Umbilical cord (tissue), 2 donors: ENCODE results near the gene GANC. TPM values are rescaled to one million over a fixed set of nuclear protein-coding genes. Genes with fewer than 3 reads are reported as not detected.
A peak's percentile ranks its signal among the peaks of the same experiment; 100 is the strongest.
"Not testable (repeated sequence)": the region's sequence is repeated elsewhere in the genome, so short reads cannot be mapped to it uniquely, and the experiment has no call there.

Source experiments
- DNase-seq: peaks from one replicate; pipeline ENCODE4 v3.0.0-alpha.2; 2015; ENCODE audit warnings: low spot score
- total RNA-seq: library from RNA; depleted of rRNA; stranded (reverse); fragments of >200 nt; gene quantifications from one replicate; pipeline ENCODE4 v1.2.3, GENCODE V29; 2014; ENCODE audit warnings: low replicate concordance; ENCODE audit not compliant: insufficient read depth

GANC gene
- total RNA-seq = 43.3 TPM

GRCh38 chr15:42272939-42273899, at the start of gene GANC, which contains the start of gene TMEM87A:
Gene GANC (plus strand): TSS chr15:42273201. CDS start chr15:42274482, 1,281 bp downstream.
Gene TMEM87A (minus strand): TSS chr15:42273433. CDS start chr15:42273398, 35 bp downstream.
- DNase-seq = peak; percentile 100

GRCh38 chr15:42226648-42227047, 46.4 kb upstream of the GANC start:
- no peak for DNase-seq

GRCh38 chr15:42228036-42228435, 45.0 kb upstream of the GANC start:
- no peak for DNase-seq

- not testable (repeated sequence) for DNase-seq
Observed at GRCh38 chr15:42228981-42229380, 44.0 kb upstream of the GANC start.

- DNase-seq = no peak
Observed at GRCh38 chr15:42231088-42231487, 41.9 kb upstream of the GANC start.

GRCh38 chr15:42232606-42233005, 40.4 kb upstream of the GANC start:
- no peak for DNase-seq

GRCh38 chr15:42233107-42233506, 39.9 kb upstream of the GANC start:
- no peak for DNase-seq

- DNase-seq = no peak
Observed at GRCh38 chr15:42239528-42240182, 33.3 kb upstream of the GANC start.

GRCh38 chr15:42240823-42241222, 32.2 kb upstream of the GANC start:
- DNase-seq = no peak

GRCh38 chr15:42253300-42253699, 19.7 kb upstream of the GANC start:
- DNase-seq = no peak

GRCh38 chr15:42264795-42265194, 8.2 kb upstream of the GANC start:
- DNase-seq = no peak

- DNase-seq = peak; percentile 24
Observed at GRCh38 chr15:42267286-42267685, 5.7 kb upstream of the GANC start.

GRCh38 chr15:42270551-42270950, 2.5 kb upstream of the GANC start:
- DNase-seq = no peak

GRCh38 chr15:42270996-42271395, 2.0 kb upstream of the GANC start:
- DNase-seq = no peak

GRCh38 chr15:42273900-42274701, 1.1 kb downstream of the GANC start:
- DNase-seq = peak; percentile 70

- no peak for DNase-seq
Observed at GRCh38 chr15:42274702-42274989, 1.6 kb downstream of the GANC start.

- DNase-seq = no peak
Observed at GRCh38 chr15:42275780-42276391, 2.9 kb downstream of the GANC start.

- DNase-seq = no peak
Observed at GRCh38 chr15:42276762-42277161, 3.8 kb downstream of the GANC start.

- no peak for DNase-seq
Observed at GRCh38 chr15:42279234-42279723, 6.3 kb downstream of the GANC start.

- no peak for DNase-seq
Observed at GRCh38 chr15:42282344-42282743, 9.3 kb downstream of the GANC start.

- no peak for DNase-seq
Observed at GRCh38 chr15:42282926-42283325, 9.9 kb downstream of the GANC start.
